ENCODE measurements around the gene TBCB. TPM values are rescaled to one million over a fixed set of nuclear protein-coding genes. Genes with fewer than 3 reads are reported as not detected.
"Not testable (repeated sequence)": the region's sequence is repeated elsewhere in the genome, so short reads cannot be mapped to it uniquely, and the experiment has no call there.

Gene TBCB
- total RNA-seq, 1 experiment from 2014 or later: 427 TPM

- Histone ChIP-seq H3K9me3 (replicated peaks) (no peaks in the 10 kb centered on the region), H3K27ac (no peak within 1 kb of the TSS), H3K36me3 (peaks cover 41% of the 10 kb centered on the region), H3K4me3 (no peak within 1 kb of the TSS), H3K4me1 (replicated peaks) (peaks cover 12% of the 10 kb centered on the region), H3K27me3 (replicated peaks) (no peaks in the 10 kb centered on the region)
- no peak for DNase-seq (ENCODE audit: low read depth in 1 of 2, low spot score in 2 of 2)
Observed at GRCh38 chr19:36110487-36111199, 4.6 kb upstream of the TBCB start, which contains the start of gene OVOL3. Gene OVOL3, plus strand, starts transcription at chr19:36111143. Its CDS starts 60 bp downstream, at chr19:36111203.

- Histone ChIP-seq H3K9me3 (replicated peaks) (no peaks in the 10 kb centered on the region), H3K4me3 (no peak overlapping the region), H3K4me1 (replicated peaks) (peaks cover 17% of the 10 kb centered on the region), H3K27me3 (replicated peaks) (no peaks in the 10 kb centered on the region), H3K27ac (no peak overlapping the region), H3K36me3 (peaks cover 38% of the 10 kb centered on the region)
- no peak for DNase-seq (ENCODE audit: low read depth in 1 of 2, low spot score in 2 of 2)
Observed at GRCh38 chr19:36111200-36111539, 4.1 kb upstream of the TBCB start.

- Histone ChIP-seq H3K4me1 (replicated peaks) (peaks cover 19% of the 10 kb centered on the region), H3K27ac (no peak overlapping the region), H3K4me3 (no peak overlapping the region), H3K27me3 (replicated peaks) (no peaks in the 10 kb centered on the region), H3K36me3 (peaks cover 42% of the 10 kb centered on the region), H3K9me3 (replicated peaks) (no peaks in the 10 kb centered on the region)
- no peak for DNase-seq (ENCODE audit: low read depth in 1 of 2, low spot score in 2 of 2)
Observed at GRCh38 chr19:36112678-36113077, 2.6 kb upstream of the TBCB start.

- peak overlapping the region; percentile 69; the same call in 1 of the 2 replicates for H3K4me3 ChIP-seq
- no peaks in the 10 kb centered on the region for H3K27me3 ChIP-seq (replicated peaks)
- peaks cover 49% of the 10 kb centered on the region for H3K36me3 ChIP-seq
- no peak for DNase-seq (ENCODE audit: low read depth in 1 of 2, low spot score in 2 of 2)
- H3K27ac ChIP-seq: no peak overlapping the region
- H3K4me1 ChIP-seq (replicated peaks): peaks cover 19% of the 10 kb centered on the region
- H3K9me3 ChIP-seq (replicated peaks): no peaks in the 10 kb centered on the region
Observed at GRCh38 chr19:36113425-36113824, 1.8 kb upstream of the TBCB start.

- Histone ChIP-seq H3K4me1 (replicated peaks) (peaks cover 19% of the 10 kb centered on the region), H3K27ac (peak overlapping the region; percentile 52), H3K36me3 (peaks cover 55% of the 10 kb centered on the region), H3K4me3 (peak overlapping the region; percentile 69), H3K9me3 (replicated peaks) (no peaks in the 10 kb centered on the region), H3K27me3 (replicated peaks) (no peaks in the 10 kb centered on the region)
- no peak for DNase-seq (ENCODE audit: low read depth in 1 of 2, low spot score in 2 of 2)
Observed at GRCh38 chr19:36113894-36114720, 1.2 kb upstream of the TBCB start.

GRCh38 chr19:36114721-36115452 is 381 bp upstream of the TBCB start, which contains the start of gene POLR2I:
Gene POLR2I, minus strand, starts transcription at chr19:36114875. Its CDS starts 19 bp downstream, at chr19:36114856.
- Histone ChIP-seq H3K4me3 (peak within 1 kb of the TSS; percentile 69), H3K27me3 (replicated peaks) (no peaks in the 10 kb centered on the region), H3K36me3 (peaks cover 61% of the 10 kb centered on the region), H3K27ac (peak within 1 kb of the TSS; percentile 52), H3K9me3 (replicated peaks) (no peaks in the 10 kb centered on the region), H3K4me1 (replicated peaks) (peaks cover 19% of the 10 kb centered on the region)
- DNase-seq (ENCODE audit: low read depth in 1 of 2, low spot score in 2 of 2): peak; percentile 100

- no peak for DNase-seq (ENCODE audit: low read depth in 1 of 2, low spot score in 2 of 2)
- Histone ChIP-seq H3K4me3 (peak overlapping the region; percentile 69), H3K4me1 (replicated peaks) (peaks cover 19% of the 10 kb centered on the region), H3K36me3 (peaks cover 66% of the 10 kb centered on the region), H3K9me3 (replicated peaks) (no peaks in the 10 kb centered on the region), H3K27ac (no peak overlapping the region), H3K27me3 (replicated peaks) (no peaks in the 10 kb centered on the region)
Observed at GRCh38 chr19:36116344-36116637, 1.0 kb downstream of the TBCB start.

GRCh38 chr19:36120092-36120983 is 5.1 kb downstream of the TBCB start:
- Histone ChIP-seq H3K9me3 (replicated peaks) (no peaks in the 10 kb centered on the region), H3K36me3 (peaks cover 69% of the 10 kb centered on the region)
- DNase-seq (ENCODE audit: low read depth in 1 of 2, low spot score in 2 of 2): no peak

GRCh38 chr19:36120984-36121358 is 5.7 kb downstream of the TBCB start:
- DNase-seq (ENCODE audit: low read depth in 1 of 2, low spot score in 2 of 2): no peak
- no peak overlapping the region for H3K4me3 ChIP-seq
- H3K36me3 ChIP-seq: peaks cover 75% of the 10 kb centered on the region
- H3K9me3 ChIP-seq (replicated peaks): no peaks in the 10 kb centered on the region
- no peak overlapping the region for H3K27ac ChIP-seq
- peaks cover 4% of the 10 kb centered on the region for H3K4me1 ChIP-seq (replicated peaks)
- no peaks in the 10 kb centered on the region for H3K27me3 ChIP-seq (replicated peaks)

More at GRCh38 chr19:36120092-36120983, 5.1 kb downstream of the TBCB start:
- peaks cover 7% of the 10 kb centered on the region for H3K4me1 ChIP-seq (replicated peaks)
- H3K4me3 ChIP-seq: no peak overlapping the region
- no peaks in the 10 kb centered on the region for H3K27me3 ChIP-seq (replicated peaks)
- no peak overlapping the region for H3K27ac ChIP-seq

- Histone ChIP-seq H3K4me3 (no peak overlapping the region), H3K36me3 (peaks cover 71% of the 10 kb centered on the region)
Observed at GRCh38 chr19:36121486-36122124, 6.3 kb downstream of the TBCB start.

GRCh38 chr19:36125557-36125956 is 10.3 kb downstream of the TBCB start:
- no peak for DNase-seq (ENCODE audit: low read depth in 1 of 2, low spot score in 2 of 2)
- Histone ChIP-seq H3K27me3 (replicated peaks) (no peaks in the 10 kb centered on the region), H3K36me3 (peaks cover 35% of the 10 kb centered on the region), H3K27ac (no peak overlapping the region), H3K4me1 (replicated peaks) (peaks cover 9% of the 10 kb centered on the region), H3K4me3 (no peak overlapping the region), H3K9me3 (replicated peaks) (no peaks in the 10 kb centered on the region)

More at GRCh38 chr19:36121486-36122124, 6.3 kb downstream of the TBCB start:
- Histone ChIP-seq H3K27me3 (replicated peaks) (no peaks in the 10 kb centered on the region), H3K27ac (no peak overlapping the region), H3K4me1 (replicated peaks) (no peaks in the 10 kb centered on the region), H3K9me3 (replicated peaks) (no peaks in the 10 kb centered on the region)
- no peak for DNase-seq (ENCODE audit: low read depth in 1 of 2, low spot score in 2 of 2)

GRCh38 chr19:36128392-36128736 is 13.1 kb downstream of the TBCB start:
- Histone ChIP-seq H3K36me3 (peaks cover 27% of the 10 kb centered on the region), H3K9me3 (replicated peaks) (no peaks in the 10 kb centered on the region), H3K4me1 (replicated peaks) (peaks cover 13% of the 10 kb centered on the region), H3K27me3 (replicated peaks) (no peaks in the 10 kb centered on the region), H3K27ac (peak overlapping the region; percentile 50), H3K4me3 (peak overlapping the region; percentile 40)
- DNase-seq (ENCODE audit: low read depth in 1 of 2, low spot score in 2 of 2): no peak

- peaks cover 15% of the 10 kb centered on the region for H3K4me1 ChIP-seq (replicated peaks)
- not testable (repeated sequence) for H3K27me3 ChIP-seq (replicated peaks); H3K27ac ChIP-seq; H3K9me3 ChIP-seq (replicated peaks); H3K36me3 ChIP-seq; H3K4me3 ChIP-seq; DNase-seq (ENCODE audit: low read depth in 1 of 2, low spot score in 2 of 2)
Observed at GRCh38 chr19:36131221-36131620, 16.0 kb downstream of the TBCB start.
